Suprapubic skin (tissue), 4 donors: ENCODE results near the gene MVK. TPM values are rescaled to one million over a fixed set of nuclear protein-coding genes. Genes with fewer than 3 reads are reported as not detected.

Experiments used
- DNase-seq, 2 donors: peaks; one replicate each; pipeline ENCODE4 v3.0.0-alpha.2; 2019; ENCODE audit warnings: low spot score in 2 of 2
- H3K27ac ChIP-seq: fragments of 200-600 bp; sonication (generic); one replicate; pipeline ENCODE4 v1.5.1; 2019
- H3K27me3 ChIP-seq: fragments of 200-600 bp; sonication (generic); one replicate; pipeline ENCODE4 v1.5.1; 2019
- H3K36me3 ChIP-seq: fragments of 200-600 bp; sonication (generic); one replicate; pipeline ENCODE4 v1.5.1; 2019
- H3K4me1 ChIP-seq: fragments of 200-600 bp; sonication (generic); one replicate; pipeline ENCODE4 v1.5.1; 2019
- H3K4me3 ChIP-seq: fragments of 200-600 bp; sonication (generic); one replicate; pipeline ENCODE4 v1.5.1; 2019; ENCODE audit warnings: mild to moderate bottlenecking
- H3K9me3 ChIP-seq: fragments of 200-600 bp; sonication (generic); one replicate; pipeline ENCODE4 v1.5.1; 2019
- EP300 ChIP-seq: sonication (generic); formaldehyde crosslinking; IDR thresholded peaks from one replicate; pipeline ENCODE4 v1.6.1; 2017; ENCODE audit warnings: antibody characterized with exemption
- POLR2A ChIP-seq, 2 donors: fragments of 450-650 bp; IDR thresholded peaks; one replicate each; pipeline ENCODE4 v1.6.1; 2017; ENCODE audit warnings: antibody characterized with exemption in 2 of 2, mild to moderate bottlenecking in 2 of 2, moderate library complexity in 2 of 2
- POLR2AphosphoS5 ChIP-seq, 3 donors: sonication (generic); formaldehyde crosslinking; IDR thresholded peaks; one replicate each; pipeline ENCODE4 v1.6.1; 2017; ENCODE audit warnings: antibody characterized with exemption in 3 of 3
- WGBS: methylation state at CpG from one replicate; pipeline ENCODE4 v1.1.5; 2018; 5-methylcytosine and 5-hydroxymethylcytosine counted together
- total RNA-seq, 4 donors: library from RNA; depleted of rRNA; stranded (reverse); fragments of >200 nt; gene quantifications; one replicate each; pipeline ENCODE4 v1.1.0, GENCODE V29; 2016
- TF ChIP-seq, protein P1 (sequence below), 2 donors: fragments of 200-600 bp in 1 of 2; fragments of 450-650 bp in 1 of 2; sonication (generic) in 1 of 2; IDR thresholded peaks; one replicate each; pipeline ENCODE4 v1.5.1; 2016 to 2019; ENCODE audit warnings: antibody characterized with exemption in 2 of 2, mild to moderate bottlenecking in 1 of 2, moderate library complexity in 1 of 2

MVK gene
- total RNA-seq, 4 donors from 2014 or later = 30.1 to 62.1 (median 37.2) TPM

- H3K4me1 ChIP-seq = no peaks in the 10 kb centered on the region
- no peak for DNase-seq
- H3K4me3 ChIP-seq = no peak overlapping the region
- no peak overlapping the region for H3K27ac ChIP-seq
- TF ChIP-seq, protein P1, sequence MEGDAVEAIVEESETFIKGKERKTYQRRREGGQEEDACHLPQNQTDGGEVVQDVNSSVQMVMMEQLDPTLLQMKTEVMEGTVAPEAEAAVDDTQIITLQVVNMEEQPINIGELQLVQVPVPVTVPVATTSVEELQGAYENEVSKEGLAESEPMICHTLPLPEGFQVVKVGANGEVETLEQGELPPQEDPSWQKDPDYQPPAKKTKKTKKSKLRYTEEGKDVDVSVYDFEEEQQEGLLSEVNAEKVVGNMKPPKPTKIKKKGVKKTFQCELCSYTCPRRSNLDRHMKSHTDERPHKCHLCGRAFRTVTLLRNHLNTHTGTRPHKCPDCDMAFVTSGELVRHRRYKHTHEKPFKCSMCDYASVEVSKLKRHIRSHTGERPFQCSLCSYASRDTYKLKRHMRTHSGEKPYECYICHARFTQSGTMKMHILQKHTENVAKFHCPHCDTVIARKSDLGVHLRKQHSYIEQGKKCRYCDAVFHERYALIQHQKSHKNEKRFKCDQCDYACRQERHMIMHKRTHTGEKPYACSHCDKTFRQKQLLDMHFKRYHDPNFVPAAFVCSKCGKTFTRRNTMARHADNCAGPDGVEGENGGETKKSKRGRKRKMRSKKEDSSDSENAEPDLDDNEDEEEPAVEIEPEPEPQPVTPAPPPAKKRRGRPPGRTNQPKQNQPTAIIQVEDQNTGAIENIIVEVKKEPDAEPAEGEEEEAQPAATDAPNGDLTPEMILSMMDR (IDR thresholded peaks at IDR 0.05) = no peak
- TF ChIP-seq EP300 = no peak
- TF ChIP-seq POLR2A (IDR thresholded peaks at IDR 0.05) = no peak
- TF ChIP-seq POLR2AphosphoS5 (IDR thresholded peaks at IDR 0.05) = no peak
- no peaks in the 10 kb centered on the region for H3K9me3 ChIP-seq
- H3K27me3 ChIP-seq = peaks cover 54% of the 10 kb centered on the region
- 95% methylated on average over 3 of the region's 3 CpGs for WGBS
- H3K36me3 ChIP-seq = no peaks in the 10 kb centered on the region
Observed at GRCh38 chr12:109608793-109609192, 35.2 kb downstream of the MVK start.

GRCh38 chr12:109609342-109609741 lies 35.7 kb downstream of the MVK start:
- Histone ChIP-seq H3K9me3 (no peaks in the 10 kb centered on the region), H3K27ac (no peak overlapping the region), H3K27me3 (peaks cover 59% of the 10 kb centered on the region), H3K36me3 (no peaks in the 10 kb centered on the region), H3K4me1 (no peaks in the 10 kb centered on the region), H3K4me3 (no peak overlapping the region)
- DNase-seq = no peak
- TF ChIP-seq POLR2AphosphoS5 (IDR thresholded peaks at IDR 0.05) (no peak), POLR2A (IDR thresholded peaks at IDR 0.05) (no peak), EP300 (no peak)
- TF ChIP-seq, protein P1 (IDR thresholded peaks at IDR 0.05) = no peak
- WGBS = 43% methylated on average over 2 of the region's 2 CpGs

GRCh38 chr12:109610523-109610922 lies 36.9 kb downstream of the MVK start:
- Histone ChIP-seq H3K27me3 (peaks cover 61% of the 10 kb centered on the region), H3K4me3 (no peak overlapping the region), H3K36me3 (no peaks in the 10 kb centered on the region), H3K27ac (no peak overlapping the region), H3K9me3 (no peaks in the 10 kb centered on the region), H3K4me1 (no peaks in the 10 kb centered on the region)
- DNase-seq = no peak
- TF ChIP-seq POLR2AphosphoS5 (IDR thresholded peaks at IDR 0.05) = no peak
- no peak for TF ChIP-seq POLR2A (IDR thresholded peaks at IDR 0.05)
- TF ChIP-seq, protein P1 (IDR thresholded peaks at IDR 0.05) = no peak
- TF ChIP-seq EP300 = no peak
- 93% methylated on average over 3 of the region's 4 CpGs for WGBS

GRCh38 chr12:109611223-109611622 lies 37.6 kb downstream of the MVK start:
- TF ChIP-seq EP300 (no peak), POLR2A (IDR thresholded peaks at IDR 0.05) (no peak), POLR2AphosphoS5 (IDR thresholded peaks at IDR 0.05) (no peak)
- TF ChIP-seq, protein P1 (IDR thresholded peaks at IDR 0.05) = no peak
- H3K27me3 ChIP-seq = peaks cover 62% of the 10 kb centered on the region
- WGBS = 56% methylated on average over 10 of the region's 10 CpGs

DNA sequence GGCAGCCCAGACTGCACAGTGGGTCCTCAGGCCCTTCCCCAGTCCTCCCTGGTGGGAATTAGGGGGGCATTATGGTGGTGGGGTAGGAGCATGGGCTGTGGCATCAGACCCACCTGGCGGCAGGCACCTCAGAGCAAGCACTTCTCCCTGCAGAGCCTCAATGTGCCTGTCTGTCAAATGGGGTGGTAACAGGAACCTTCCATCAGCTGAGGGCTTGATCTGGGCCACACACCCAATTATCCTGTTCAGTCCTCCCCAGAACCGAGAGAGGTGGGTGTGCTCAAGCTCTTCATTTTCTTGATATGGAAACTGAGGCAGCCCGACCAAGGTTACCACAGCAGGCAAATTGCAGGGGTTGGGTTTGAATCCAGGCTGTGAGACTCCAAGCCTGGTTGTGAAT lies 38.4 kb downstream of the MVK start:
- no peak overlapping the region for H3K4me3 ChIP-seq
- 83% methylated on average over 2 of the region's 3 CpGs for WGBS
- TF ChIP-seq EP300 = no peak
- TF ChIP-seq, protein P1 (IDR thresholded peaks at IDR 0.05) = no peak
- TF ChIP-seq POLR2A (IDR thresholded peaks at IDR 0.05) = no peak
- TF ChIP-seq POLR2AphosphoS5 (IDR thresholded peaks at IDR 0.05) = no peak
- peaks cover 63% of the 10 kb centered on the region for H3K27me3 ChIP-seq
- no peaks in the 10 kb centered on the region for H3K36me3 ChIP-seq
- H3K4me1 ChIP-seq = no peaks in the 10 kb centered on the region
- no peaks in the 10 kb centered on the region for H3K9me3 ChIP-seq
- no peak for DNase-seq
- H3K27ac ChIP-seq = no peak overlapping the region

More at GRCh38 chr12:109611223-109611622, 37.6 kb downstream of the MVK start:
- Histone ChIP-seq H3K27ac (no peak overlapping the region), H3K36me3 (no peaks in the 10 kb centered on the region), H3K4me1 (no peaks in the 10 kb centered on the region), H3K9me3 (no peaks in the 10 kb centered on the region), H3K4me3 (no peak overlapping the region)
- DNase-seq = no peak
